HEK293 (cell line): ENCODE measurements around the gene CLNS1A.

ENCODE experiments used
- CTCF ChIA-PET: fragments of 350-600 bp; formaldehyde crosslinking; extraction: SDS; loops from one replicate; lab custom pipeline; 2021; ENCODE audit warnings: antibody characterized with exemption; lab: Yijun Ruan, JAX
- POLR2A ChIA-PET: fragments of 300-600 bp; formaldehyde crosslinking; extraction: SDS; loops from one replicate; lab custom pipeline; 2020; ENCODE audit warnings: antibody characterized with exemption, inconsistent platforms; lab: Yijun Ruan, JAX
- H3K27ac ChIP-seq: fragments of 200-500 bp; sonication (Bioruptor generic); 2 replicates; pipeline ENCODE4 v1.5.1; 2014; ENCODE audit warnings: low read depth, low read length, control low read depth, inconsistent platforms; ENCODE audit errors: extremely low read depth
- H3K36me3 ChIP-seq, 2 experiments: fragments of 200-500 bp in 1 of 2; sonication (Bioruptor generic) in 1 of 2; 1 replicate in 1 of 2; 2 replicates in 1 of 2; pipeline ENCODE4 v1.5.1; 2014 to 2017; ENCODE audit warnings: inconsistent platforms in 2 of 2, low read length in 2 of 2; ENCODE audit not compliant: control insufficient read depth in 2 of 2, insufficient read depth in 1 of 2
- H3K4me1 ChIP-seq: fragments of 200-500 bp; sonication (Bioruptor generic); 2 replicates; pipeline ENCODE4 v1.5.1; 2014; ENCODE audit warnings: mild to moderate bottlenecking, low read length, inconsistent platforms; ENCODE audit not compliant: control insufficient read depth, insufficient read depth
- H3K4me3 ChIP-seq: 2 replicates; pipeline ENCODE4 v1.5.1; 2011; ENCODE audit warnings: low read depth, mild to moderate bottlenecking, control low read depth, low read length, moderate library complexity
- H3K9me3 ChIP-seq: fragments of 200-500 bp; sonication (Bioruptor generic); 2 replicates; pipeline ENCODE4 v1.5.1; 2014; ENCODE audit warnings: low read depth, low read length, inconsistent platforms; ENCODE audit not compliant: control insufficient read depth, insufficient read depth
- RBAK ChIP-seq: fragments of 450-650 bp; formaldehyde crosslinking; IDR thresholded peaks from 2 replicates; pipeline ENCODE4 v1.5.1; 2016; ENCODE audit warnings: missing biosample characterization, missing genetic modification characterization
- SCRT1 ChIP-seq: fragments of 450-650 bp; formaldehyde crosslinking; IDR thresholded peaks from 2 replicates; pipeline ENCODE4 v1.5.1; 2016; ENCODE audit warnings: missing biosample characterization, missing genetic modification characterization, borderline replicate concordance
- TCF7L2 ChIP-seq: IDR thresholded peaks from 2 replicates; pipeline ENCODE4 v1.6.1; 2011; ENCODE audit warnings: low read depth, mild to moderate bottlenecking, inconsistent platforms, low read length, moderate library complexity, borderline replicate concordance
- ZBTB21 ChIP-seq: fragments of 450-650 bp; formaldehyde crosslinking; IDR thresholded peaks from 2 replicates; pipeline ENCODE4 v1.5.1; 2017; ENCODE audit warnings: missing biosample characterization, missing genetic modification characterization
- ZBTB7A ChIP-seq: fragments of 450-650 bp; formaldehyde crosslinking; IDR thresholded peaks from 2 replicates; pipeline ENCODE4 v1.5.1; 2016; ENCODE audit warnings: low read depth, missing biosample characterization, missing genetic modification characterization
- ZFP37 ChIP-seq: fragments of 450-650 bp; formaldehyde crosslinking; IDR thresholded peaks from 2 replicates; pipeline ENCODE4 v1.5.1; 2016; ENCODE audit warnings: missing biosample characterization, missing genetic modification characterization
- ZNF114 ChIP-seq: fragments of 450-650 bp; formaldehyde crosslinking; IDR thresholded peaks from 2 replicates; pipeline ENCODE4 v1.5.0; 2017; ENCODE audit warnings: missing biosample characterization, missing genetic modification characterization
- ZNF426 ChIP-seq: fragments of 450-650 bp; formaldehyde crosslinking; IDR thresholded peaks from 2 replicates; pipeline ENCODE4 v1.5.1; 2017; ENCODE audit warnings: missing biosample characterization, missing genetic modification characterization, mild to moderate bottlenecking, inconsistent platforms, moderate library complexity
- ZNF433 ChIP-seq: fragments of 450-650 bp; formaldehyde crosslinking; IDR thresholded peaks from 2 replicates; pipeline ENCODE4 v1.5.1; 2016; ENCODE audit warnings: missing biosample characterization, missing genetic modification characterization, low read depth
- ZNF514 ChIP-seq: fragments of 450-650 bp; formaldehyde crosslinking; IDR thresholded peaks from 2 replicates; pipeline ENCODE4 v1.5.1; 2016; ENCODE audit warnings: missing biosample characterization, missing genetic modification characterization
- ZNF629 ChIP-seq: fragments of 450-650 bp; formaldehyde crosslinking; IDR thresholded peaks from 2 replicates; pipeline ENCODE4 v1.5.1; 2017; ENCODE audit warnings: missing biosample characterization, missing genetic modification characterization
- ZNF654 ChIP-seq: fragments of 450-650 bp; formaldehyde crosslinking; IDR thresholded peaks from 2 replicates; pipeline ENCODE4 v1.5.1; 2016; ENCODE audit warnings: low read depth, missing biosample characterization, missing genetic modification characterization
- ZNF658 ChIP-seq: fragments of 450-650 bp; formaldehyde crosslinking; IDR thresholded peaks from 2 replicates; pipeline ENCODE4; 2016; ENCODE audit warnings: missing biosample characterization, missing genetic modification characterization
- ZNF670 ChIP-seq: fragments of 450-650 bp; formaldehyde crosslinking; IDR thresholded peaks from 2 replicates; pipeline ENCODE4 v1.5.1; 2016; ENCODE audit warnings: missing biosample characterization, missing genetic modification characterization, low read depth
- ZNF777 ChIP-seq: fragments of 450-650 bp; formaldehyde crosslinking; IDR thresholded peaks from 2 replicates; pipeline ENCODE4 v1.5.1; 2017; ENCODE audit warnings: missing biosample characterization, missing genetic modification characterization, borderline replicate concordance
- TF ChIP-seq, protein P1 (sequence below): fragments of 450-650 bp; formaldehyde crosslinking; IDR thresholded peaks from 2 replicates; pipeline ENCODE4 v1.5.1; 2016; ENCODE audit warnings: missing biosample characterization, missing genetic modification characterization, low read depth
- TF ChIP-seq, protein P2 (sequence below): IDR thresholded peaks from 2 replicates; pipeline ENCODE4 v1.6.1; 2011; ENCODE audit warnings: mild to moderate bottlenecking, low read depth, low read length, borderline replicate concordance
- TF ChIP-seq, protein P3 (sequence below): sonication (generic); formaldehyde crosslinking; IDR thresholded peaks from 2 replicates; pipeline ENCODE4 v1.8.1; 2022; ENCODE audit warnings: mild to moderate bottlenecking, moderate library complexity, missing genetic modification reagents
- TF ChIP-seq, protein P4 (sequence below): fragments of 450-650 bp; formaldehyde crosslinking; IDR thresholded peaks from 2 replicates; pipeline ENCODE4 v1.5.1; 2016; ENCODE audit warnings: missing biosample characterization, missing genetic modification characterization

CLNS1A gene

DNA sequence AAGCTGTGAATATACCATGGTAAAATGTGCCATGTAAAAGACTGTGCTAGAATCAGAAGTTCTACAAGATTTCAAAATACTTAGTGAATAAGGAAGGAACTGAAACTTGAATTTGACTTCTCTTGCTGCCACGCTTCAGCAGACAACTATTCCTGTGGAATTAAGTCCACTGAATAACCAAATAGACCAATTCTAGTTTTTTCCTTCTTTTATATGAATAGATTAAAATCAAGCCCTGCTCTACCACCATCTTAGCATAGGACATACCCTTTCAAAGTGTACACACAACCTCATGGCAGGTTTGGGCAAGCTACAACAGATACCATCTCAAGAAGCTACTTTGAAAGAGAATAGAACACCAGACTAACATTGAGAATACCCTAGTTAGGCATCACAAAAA, 23.4 kb upstream of the CLNS1A start:
- Histone ChIP-seq H3K4me3 (no peak overlapping the region), H3K27ac (no peak overlapping the region), H3K4me1 (no peaks in the 10 kb centered on the region), H3K36me3 (peaks cover 0 to 18% of the 10 kb centered on the region in 2 experiments; a peak in 1 of 3 replicates), H3K9me3 (no peaks in the 10 kb centered on the region)
- ChIA-PET POLR2A (no interaction called here), CTCF (interaction anchor here (0.6 to 0.9 kb wide), 3 partner anchors 313 to 674 kb away, joined by 3 to 4 read pairs (median 3); no protein-coding TSS in a partner anchor)
- TF ChIP-seq ZFP37 (tag by site-specific recombination) (no peak), ZNF777 (no peak), ZNF670 (tag by site-specific recombination) (no peak), ZNF433 (tag by site-specific recombination) (no peak), ZNF514 (tag by site-specific recombination) (no peak)
- TF ChIP-seq, protein P1, sequence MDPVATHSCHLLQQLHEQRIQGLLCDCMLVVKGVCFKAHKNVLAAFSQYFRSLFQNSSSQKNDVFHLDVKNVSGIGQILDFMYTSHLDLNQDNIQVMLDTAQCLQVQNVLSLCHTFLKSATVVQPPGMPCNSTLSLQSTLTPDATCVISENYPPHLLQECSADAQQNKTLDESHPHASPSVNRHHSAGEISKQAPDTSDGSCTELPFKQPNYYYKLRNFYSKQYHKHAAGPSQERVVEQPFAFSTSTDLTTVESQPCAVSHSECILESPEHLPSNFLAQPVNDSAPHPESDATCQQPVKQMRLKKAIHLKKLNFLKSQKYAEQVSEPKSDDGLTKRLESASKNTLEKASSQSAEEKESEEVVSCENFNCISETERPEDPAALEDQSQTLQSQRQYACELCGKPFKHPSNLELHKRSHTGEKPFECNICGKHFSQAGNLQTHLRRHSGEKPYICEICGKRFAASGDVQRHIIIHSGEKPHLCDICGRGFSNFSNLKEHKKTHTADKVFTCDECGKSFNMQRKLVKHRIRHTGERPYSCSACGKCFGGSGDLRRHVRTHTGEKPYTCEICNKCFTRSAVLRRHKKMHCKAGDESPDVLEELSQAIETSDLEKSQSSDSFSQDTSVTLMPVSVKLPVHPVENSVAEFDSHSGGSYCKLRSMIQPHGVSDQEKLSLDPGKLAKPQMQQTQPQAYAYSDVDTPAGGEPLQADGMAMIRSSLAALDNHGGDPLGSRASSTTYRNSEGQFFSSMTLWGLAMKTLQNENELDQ: no peak

DNA sequence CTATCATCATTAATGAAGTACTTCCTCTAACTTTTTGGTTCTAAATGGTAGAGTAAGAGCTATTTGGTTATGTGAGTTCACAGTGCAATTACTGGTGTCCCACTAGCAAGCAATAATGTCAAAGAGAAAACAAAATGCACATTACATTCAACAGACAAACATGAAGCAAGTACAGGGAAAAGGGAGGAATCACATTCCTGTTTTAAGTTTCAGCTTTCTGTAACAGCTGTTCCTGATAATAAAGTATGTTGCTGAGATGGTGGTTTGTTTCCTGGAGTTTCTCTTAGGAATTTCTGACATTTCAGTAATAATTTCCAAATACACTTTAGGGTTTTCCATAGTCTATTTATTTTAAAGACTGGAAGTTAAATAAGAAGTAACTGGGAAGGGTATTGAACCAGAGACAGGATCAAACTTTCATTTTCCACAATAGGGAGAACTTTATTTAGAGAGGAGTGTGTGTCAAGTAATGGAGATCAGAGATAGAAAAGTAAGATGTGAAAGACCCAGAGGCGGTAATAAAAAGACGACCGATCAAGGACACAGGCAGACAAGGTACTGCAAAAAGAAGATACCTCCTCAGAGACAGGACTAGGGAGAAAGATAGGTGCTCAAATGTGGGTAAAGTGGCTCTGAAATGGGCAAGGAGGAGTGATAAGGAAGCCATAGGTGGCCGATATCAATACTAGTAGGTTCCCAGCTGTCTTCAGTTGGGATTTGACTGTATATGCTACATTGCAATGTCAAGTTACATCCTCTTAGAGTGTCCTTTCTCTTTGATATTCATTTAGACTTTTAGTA, 20.8 kb upstream of the CLNS1A start:
- TF ChIP-seq RBAK: no peak
- TF ChIP-seq ZNF114 (tag by site-specific recombination): no peak
- TF ChIP-seq ZBTB21 (tag by site-specific recombination): no peak
- no peak for TF ChIP-seq ZNF629 (tag by site-specific recombination)
- TF ChIP-seq, protein P2, sequence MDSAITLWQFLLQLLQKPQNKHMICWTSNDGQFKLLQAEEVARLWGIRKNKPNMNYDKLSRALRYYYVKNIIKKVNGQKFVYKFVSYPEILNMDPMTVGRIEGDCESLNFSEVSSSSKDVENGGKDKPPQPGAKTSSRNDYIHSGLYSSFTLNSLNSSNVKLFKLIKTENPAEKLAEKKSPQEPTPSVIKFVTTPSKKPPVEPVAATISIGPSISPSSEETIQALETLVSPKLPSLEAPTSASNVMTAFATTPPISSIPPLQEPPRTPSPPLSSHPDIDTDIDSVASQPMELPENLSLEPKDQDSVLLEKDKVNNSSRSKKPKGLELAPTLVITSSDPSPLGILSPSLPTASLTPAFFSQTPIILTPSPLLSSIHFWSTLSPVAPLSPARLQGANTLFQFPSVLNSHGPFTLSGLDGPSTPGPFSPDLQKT: no peak
- TF ChIP-seq ZBTB7A: no peak
- no peak for TF ChIP-seq ZNF654 (tag by site-specific recombination)
- TF ChIP-seq SCRT1 (tag by site-specific recombination): no peak
- no peak for TF ChIP-seq TCF7L2
- TF ChIP-seq ZNF658 (tag by site-specific recombination): no peak
- TF ChIP-seq ZNF426 (tag by site-specific recombination): no peak
- TF ChIP-seq, protein P3, sequence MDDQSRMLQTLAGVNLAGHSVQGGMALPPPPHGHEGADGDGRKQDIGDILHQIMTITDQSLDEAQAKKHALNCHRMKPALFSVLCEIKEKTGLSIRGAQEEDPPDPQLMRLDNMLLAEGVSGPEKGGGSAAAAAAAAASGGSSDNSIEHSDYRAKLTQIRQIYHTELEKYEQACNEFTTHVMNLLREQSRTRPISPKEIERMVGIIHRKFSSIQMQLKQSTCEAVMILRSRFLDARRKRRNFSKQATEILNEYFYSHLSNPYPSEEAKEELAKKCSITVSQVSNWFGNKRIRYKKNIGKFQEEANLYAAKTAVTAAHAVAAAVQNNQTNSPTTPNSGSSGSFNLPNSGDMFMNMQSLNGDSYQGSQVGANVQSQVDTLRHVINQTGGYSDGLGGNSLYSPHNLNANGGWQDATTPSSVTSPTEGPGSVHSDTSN (CRISPR knock-in tag): no peak
- TF ChIP-seq, protein P4, sequence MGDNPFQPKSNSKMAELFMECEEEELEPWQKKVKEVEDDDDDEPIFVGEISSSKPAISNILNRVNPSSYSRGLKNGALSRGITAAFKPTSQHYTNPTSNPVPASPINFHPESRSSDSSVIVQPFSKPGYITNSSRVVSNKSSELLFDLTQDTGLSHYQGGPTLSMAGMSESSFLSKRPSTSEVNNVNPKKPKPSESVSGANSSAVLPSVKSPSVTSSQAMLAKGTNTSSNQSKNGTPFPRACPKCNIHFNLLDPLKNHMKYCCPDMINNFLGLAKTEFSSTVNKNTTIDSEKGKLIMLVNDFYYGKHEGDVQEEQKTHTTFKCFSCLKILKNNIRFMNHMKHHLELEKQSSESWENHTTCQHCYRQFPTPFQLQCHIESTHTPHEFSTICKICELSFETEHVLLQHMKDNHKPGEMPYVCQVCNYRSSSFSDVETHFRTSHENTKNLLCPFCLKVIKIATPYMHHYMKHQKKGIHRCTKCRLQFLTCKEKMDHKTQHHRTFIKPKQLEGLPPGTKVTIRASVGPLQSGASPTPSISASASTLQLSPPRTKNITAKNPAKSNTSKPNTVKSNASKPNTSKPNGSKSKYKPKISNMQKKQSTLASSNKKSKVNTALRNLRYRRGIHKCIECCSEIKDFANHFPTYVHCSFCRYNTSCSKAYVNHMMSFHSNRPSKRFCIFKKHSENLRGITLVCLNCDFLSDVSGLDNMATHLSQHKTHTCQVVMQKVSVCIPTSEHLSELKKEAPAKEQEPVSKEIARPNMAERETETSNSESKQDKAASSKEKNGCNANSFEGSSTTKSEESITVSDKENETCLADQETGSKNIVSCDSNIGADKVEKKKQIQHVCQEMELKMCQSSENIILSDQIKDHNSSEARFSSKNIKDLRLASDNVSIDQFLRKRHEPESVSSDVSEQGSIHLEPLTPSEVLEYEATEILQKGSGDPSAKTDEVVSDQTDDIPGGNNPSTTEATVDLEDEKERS: no peak
- CTCF ChIA-PET: no interaction called here
- no peak overlapping the region for H3K4me3 ChIP-seq

More for the DNA sequence above, 20.8 kb upstream of the CLNS1A start:
- Histone ChIP-seq H3K9me3 (no peaks in the 10 kb centered on the region), H3K36me3 (no peaks in the 10 kb centered on the region), H3K27ac (no peak overlapping the region), H3K4me1 (no peaks in the 10 kb centered on the region)
- POLR2A ChIA-PET: no interaction called here
